Peyer's patch (tissue), 4 donors: ENCODE data around the gene ALG1. TPM values are rescaled to one million over a fixed set of nuclear protein-coding genes. Genes with fewer than 3 reads are reported as not detected.

Experiments
- DNase-seq, 3 donors: peaks; one replicate each; pipeline ENCODE4 v3.0.0-alpha.2; 2017 to 2019
- H3K27ac ChIP-seq, 4 donors: fragments of 200-600 bp; sonication (generic); one replicate each; pipeline ENCODE4 v1.5.1; 2016 to 2019
- H3K27me3 ChIP-seq, 2 donors: fragments of 200-600 bp; sonication (generic); one replicate each; pipeline ENCODE4 v1.5.1; 2019
- H3K36me3 ChIP-seq, 3 donors: fragments of 200-600 bp; sonication (generic); one replicate each; pipeline ENCODE4 v1.5.1; 2016 to 2019
- H3K4me1 ChIP-seq, 4 donors: fragments of 200-600 bp; sonication (generic); one replicate each; pipeline ENCODE4 v1.5.1; 2016 to 2019
- H3K4me3 ChIP-seq, 4 donors: fragments of 200-600 bp; sonication (generic); 1 replicate in 3 of 4; 2 replicates in 1 of 4; pipeline ENCODE4 v1.5.1; 2016 to 2019; ENCODE audit warnings: mild to moderate bottlenecking in 1 of 4
- H3K9me3 ChIP-seq, 4 donors: fragments of 200-600 bp; sonication (generic); one replicate each; pipeline ENCODE4 v1.5.1; 2016 to 2019; ENCODE audit warnings: mild to moderate bottlenecking in 1 of 4
- POLR2A ChIP-seq, 2 donors: fragments of 450-650 bp; IDR thresholded peaks; one replicate each; pipeline ENCODE4 v1.5.1; 2017; ENCODE audit warnings: antibody characterized with exemption in 2 of 2, mild to moderate bottlenecking in 2 of 2, moderate library complexity in 2 of 2
- total RNA-seq, 4 donors: library from RNA; depleted of rRNA; stranded (reverse); fragments of >200 nt; gene quantifications; one replicate each; pipeline ENCODE4 v1.1.0, GENCODE V29; 2016
- TF ChIP-seq, protein P1 (sequence below), 6 experiments: fragments of 450-650 bp in 4 of 6; fragments of 200-600 bp in 2 of 6; sonication (generic) in 1 of 6; IDR thresholded peaks; one replicate each; pipeline ENCODE4 v1.5.1; 2017 to 2019; ENCODE audit warnings: antibody characterized with exemption in 6 of 6, mild to moderate bottlenecking in 3 of 6, moderate library complexity in 1 of 6

The ALG1 gene, protein sequence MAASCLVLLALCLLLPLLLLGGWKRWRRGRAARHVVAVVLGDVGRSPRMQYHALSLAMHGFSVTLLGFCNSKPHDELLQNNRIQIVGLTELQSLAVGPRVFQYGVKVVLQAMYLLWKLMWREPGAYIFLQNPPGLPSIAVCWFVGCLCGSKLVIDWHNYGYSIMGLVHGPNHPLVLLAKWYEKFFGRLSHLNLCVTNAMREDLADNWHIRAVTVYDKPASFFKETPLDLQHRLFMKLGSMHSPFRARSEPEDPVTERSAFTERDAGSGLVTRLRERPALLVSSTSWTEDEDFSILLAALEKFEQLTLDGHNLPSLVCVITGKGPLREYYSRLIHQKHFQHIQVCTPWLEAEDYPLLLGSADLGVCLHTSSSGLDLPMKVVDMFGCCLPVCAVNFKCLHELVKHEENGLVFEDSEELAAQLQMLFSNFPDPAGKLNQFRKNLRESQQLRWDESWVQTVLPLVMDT
- 10 to 100 TPM; 17.8 to 33.9 (median 23.4) TPM for total RNA-seq

DNA sequence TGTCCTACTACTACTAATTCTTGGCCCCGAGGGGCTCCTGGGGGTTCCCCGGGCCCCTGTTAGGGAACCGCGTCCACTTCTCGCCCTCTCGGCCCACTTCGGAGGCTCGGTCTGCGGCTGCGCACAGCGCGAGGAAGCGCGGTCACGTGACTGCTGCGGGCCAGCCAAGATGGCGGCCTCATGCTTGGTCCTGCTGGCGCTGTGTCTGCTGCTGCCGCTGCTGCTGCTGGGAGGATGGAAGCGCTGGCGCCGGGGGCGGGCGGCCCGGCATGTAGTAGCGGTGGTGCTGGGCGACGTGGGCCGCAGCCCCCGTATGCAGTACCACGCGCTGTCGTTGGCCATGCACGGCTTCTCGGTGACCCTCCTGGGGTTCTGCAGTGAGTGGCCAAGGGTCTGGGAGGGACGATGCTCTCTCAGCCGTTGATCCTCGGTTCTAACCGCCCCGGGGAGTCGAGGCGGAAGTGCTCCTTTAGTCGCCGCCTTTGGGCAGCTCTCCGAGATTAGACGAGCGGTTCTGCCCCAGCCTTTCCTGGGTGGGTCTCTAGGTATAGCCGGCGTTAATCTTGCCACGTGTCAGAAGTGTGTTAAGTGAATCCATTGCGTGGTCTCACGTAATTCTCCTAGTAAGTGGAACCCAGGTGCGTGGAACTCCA lies at the start of gene ALG1:
Gene ALG1, plus strand, starts transcription at position 163 of the 653 bp plus-strand sequence. Its CDS starts 7 bp downstream, at position 170.
- H3K4me1 ChIP-seq: peaks cover 3 to 7% (median 6%) of the 10 kb centered on the region in 4 donors
- peaks cover 0 to 21% (median 0%) of the 10 kb centered on the region in 3 donors for H3K36me3 ChIP-seq
- H3K9me3 ChIP-seq: no peaks in the 10 kb centered on the region
- peak within 1 kb of the TSS; percentile 64 to 87 (median 86) for H3K27ac ChIP-seq
- DNase-seq: peak; percentile 89 to 95 (median 92)
- peak within 1 kb of the TSS; percentile 64 to 94 (median 78) for H3K4me3 ChIP-seq
- peak; percentile 68 to 77 for TF ChIP-seq POLR2A (IDR thresholded peaks at IDR 0.05)
- TF ChIP-seq, protein P1, sequence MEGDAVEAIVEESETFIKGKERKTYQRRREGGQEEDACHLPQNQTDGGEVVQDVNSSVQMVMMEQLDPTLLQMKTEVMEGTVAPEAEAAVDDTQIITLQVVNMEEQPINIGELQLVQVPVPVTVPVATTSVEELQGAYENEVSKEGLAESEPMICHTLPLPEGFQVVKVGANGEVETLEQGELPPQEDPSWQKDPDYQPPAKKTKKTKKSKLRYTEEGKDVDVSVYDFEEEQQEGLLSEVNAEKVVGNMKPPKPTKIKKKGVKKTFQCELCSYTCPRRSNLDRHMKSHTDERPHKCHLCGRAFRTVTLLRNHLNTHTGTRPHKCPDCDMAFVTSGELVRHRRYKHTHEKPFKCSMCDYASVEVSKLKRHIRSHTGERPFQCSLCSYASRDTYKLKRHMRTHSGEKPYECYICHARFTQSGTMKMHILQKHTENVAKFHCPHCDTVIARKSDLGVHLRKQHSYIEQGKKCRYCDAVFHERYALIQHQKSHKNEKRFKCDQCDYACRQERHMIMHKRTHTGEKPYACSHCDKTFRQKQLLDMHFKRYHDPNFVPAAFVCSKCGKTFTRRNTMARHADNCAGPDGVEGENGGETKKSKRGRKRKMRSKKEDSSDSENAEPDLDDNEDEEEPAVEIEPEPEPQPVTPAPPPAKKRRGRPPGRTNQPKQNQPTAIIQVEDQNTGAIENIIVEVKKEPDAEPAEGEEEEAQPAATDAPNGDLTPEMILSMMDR (IDR thresholded peaks at IDR 0.05): peak in 1 of 6 experiments; percentile 4
- no peaks in the 10 kb centered on the region for H3K27me3 ChIP-seq

DNA sequence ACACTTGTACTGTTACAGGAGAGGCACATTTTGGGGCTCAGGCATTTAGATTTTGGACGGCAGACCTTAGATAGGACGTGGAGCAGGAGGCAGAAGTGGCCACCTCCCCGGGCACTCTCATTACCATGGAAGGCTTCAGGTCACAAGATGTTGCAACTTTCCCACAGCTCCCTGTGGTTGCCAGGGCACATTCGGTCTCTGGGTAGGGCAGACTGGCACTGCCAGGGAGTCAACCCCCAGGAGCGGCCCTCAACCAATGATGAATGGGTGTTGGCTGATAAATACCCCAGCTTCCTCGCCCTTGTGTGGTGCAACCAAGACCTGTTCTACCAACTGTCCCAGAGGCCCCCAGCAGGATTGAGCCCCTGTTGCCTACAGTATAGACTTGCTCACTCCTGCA lies 49.1 kb upstream of the ALG1 start:
- Histone ChIP-seq H3K27ac (no peak overlapping the region), H3K27me3 (no peaks in the 10 kb centered on the region), H3K9me3 (no peaks in the 10 kb centered on the region), H3K4me3 (no peak overlapping the region), H3K4me1 (no peaks in the 10 kb centered on the region), H3K36me3 (peaks cover 0 to 9% (median 0%) of the 10 kb centered on the region in 3 donors)
- DNase-seq: no peak
- no peak for TF ChIP-seq POLR2A (IDR thresholded peaks at IDR 0.05)
- TF ChIP-seq, protein P1 (IDR thresholded peaks at IDR 0.05): no peak

DNA sequence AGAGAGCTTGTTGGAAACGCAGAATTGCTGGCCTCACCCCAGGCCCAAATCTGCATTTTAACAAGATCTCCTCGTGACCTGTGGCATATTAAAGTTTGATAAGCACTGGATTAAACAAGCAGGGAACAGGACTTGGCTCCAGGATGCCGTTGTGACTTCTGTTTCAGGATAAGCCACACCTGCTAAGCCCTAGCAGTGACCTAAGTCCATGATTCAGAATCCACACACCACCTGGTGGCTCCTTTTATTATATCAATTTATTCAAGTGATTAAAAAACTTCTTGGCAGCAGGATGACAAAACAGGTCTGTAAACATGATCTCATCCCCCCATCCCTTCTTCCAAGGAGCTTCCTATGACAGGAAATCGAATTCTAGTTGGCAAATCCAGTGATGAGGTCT lies 47.0 kb upstream of the ALG1 start:
- Histone ChIP-seq H3K4me3 (no peak overlapping the region), H3K27me3 (no peaks in the 10 kb centered on the region), H3K4me1 (no peaks in the 10 kb centered on the region), H3K9me3 (no peaks in the 10 kb centered on the region), H3K27ac (no peak overlapping the region), H3K36me3 (peaks cover 0 to 29% (median 0%) of the 10 kb centered on the region in 3 donors)
- TF ChIP-seq, protein P1 (IDR thresholded peaks at IDR 0.05): peak in 4 of 6 experiments; percentile 14 to 68 (median 52)
- no peak for TF ChIP-seq POLR2A (IDR thresholded peaks at IDR 0.05)
- peak in 1 of 3 donors; percentile 55 for DNase-seq

DNA sequence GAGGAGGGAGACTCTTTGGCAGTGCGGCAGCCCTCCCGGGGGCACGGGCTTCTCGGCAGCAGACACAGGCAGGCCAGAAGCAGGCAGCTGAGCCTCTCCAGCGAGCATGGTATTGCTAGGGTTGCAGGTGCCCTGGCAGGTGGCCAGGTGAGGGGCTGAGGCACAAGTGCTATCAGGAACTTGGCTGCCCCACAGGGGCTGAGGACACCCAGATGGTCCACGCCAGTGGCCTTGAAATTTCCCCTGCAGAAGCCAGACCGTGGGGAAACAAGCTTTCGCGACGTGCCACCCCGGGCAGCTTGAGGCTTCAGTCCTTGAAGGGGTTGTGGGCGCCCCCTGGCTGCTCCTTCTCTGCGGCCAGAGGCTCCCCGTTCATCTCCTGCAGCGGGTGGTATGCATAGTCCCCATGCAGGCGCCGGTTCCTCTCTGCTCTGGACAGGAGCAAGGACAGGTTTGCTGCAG lies 46.4 kb upstream of the ALG1 start:
- Histone ChIP-seq H3K27ac (no peak overlapping the region), H3K4me3 (no peak overlapping the region), H3K4me1 (no peaks in the 10 kb centered on the region), H3K9me3 (no peaks in the 10 kb centered on the region), H3K36me3 (peaks cover 0 to 31% (median 0%) of the 10 kb centered on the region in 3 donors), H3K27me3 (no peaks in the 10 kb centered on the region)
- peak in 2 of 3 donors; percentile 56 to 58 for DNase-seq
- TF ChIP-seq, protein P1 (IDR thresholded peaks at IDR 0.05): peak in 2 of 6 experiments; percentile 10 to 27
- TF ChIP-seq POLR2A (IDR thresholded peaks at IDR 0.05): no peak

DNA sequence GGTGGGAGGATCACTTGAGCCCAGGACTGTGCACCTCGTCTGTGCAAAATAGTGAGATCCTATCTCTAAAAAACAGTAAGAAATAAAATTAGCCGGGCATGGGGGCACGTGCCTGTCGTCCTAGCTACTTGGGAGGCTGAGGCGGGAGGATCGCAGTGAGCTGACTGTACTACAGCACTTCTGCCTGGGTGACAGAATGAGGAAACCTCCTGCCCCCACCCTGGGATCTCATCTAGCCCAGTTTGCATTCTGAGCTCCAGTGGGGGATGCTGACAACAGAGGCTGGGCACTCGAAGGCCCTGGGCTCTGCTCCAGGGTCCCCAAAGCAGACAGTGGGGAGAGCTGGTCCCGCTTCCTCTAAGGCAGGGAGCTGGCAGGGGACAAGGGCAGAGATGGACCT lies 45.0 kb upstream of the ALG1 start:
- Histone ChIP-seq H3K36me3 (peaks cover 0 to 31% (median 0%) of the 10 kb centered on the region in 3 donors), H3K27ac (no peak overlapping the region), H3K27me3 (no peaks in the 10 kb centered on the region), H3K4me1 (no peaks in the 10 kb centered on the region), H3K9me3 (no peaks in the 10 kb centered on the region), H3K4me3 (no peak overlapping the region)
- TF ChIP-seq, protein P1 (IDR thresholded peaks at IDR 0.05): no peak
- TF ChIP-seq POLR2A (IDR thresholded peaks at IDR 0.05): no peak
- no peak for DNase-seq
